Stimulated activated CD8-positive, alpha-beta memory T cell treated with anti-CD3 and anti-CD28 coated beads, Interleukin-15, amount 100 ng/mL, for 4 hours (primary cell): ENCODE data around the gene NCAPG.
"Not testable (repeated sequence)": the region's sequence is repeated elsewhere in the genome, so short reads cannot be mapped to it uniquely, and the experiment has no call there.

Source experiments
- DNase-seq, 2 donors: peaks; one replicate each; pipeline ENCODE4 v3.0.0-alpha.2; 2020; ENCODE audit warnings: low read depth in 2 of 2

Gene NCAPG

GRCh38 chr4:17788956-17789355 lies 21.8 kb upstream of the NCAPG start:
- no peak for DNase-seq

- DNase-seq = no peak
These were observed 16.0 kb upstream of the NCAPG start for GRCh38 chr4:17794730-17795129.

GRCh38 chr4:17797808-17798207 lies 13.0 kb upstream of the NCAPG start:
- DNase-seq = no peak

GRCh38 chr4:17805580-17806155 lies 5.1 kb upstream of the NCAPG start:
- no peak for DNase-seq

- DNase-seq = no peak
These were observed 3.3 kb upstream of the NCAPG start for GRCh38 chr4:17807446-17807845.

GRCh38 chr4:17809667-17810066 lies 1.1 kb upstream of the NCAPG start:
- no peak for DNase-seq

GRCh38 chr4:17811078-17811603 lies 362 bp downstream of the NCAPG start:
- no peak for DNase-seq

GRCh38 chr4:17812125-17812524 lies 1.3 kb downstream of the NCAPG start:
- DNase-seq = no peak

- DNase-seq = no peak
These were observed 2.0 kb downstream of the NCAPG start for GRCh38 chr4:17812801-17813200.

GRCh38 chr4:17814140-17814539 lies 3.4 kb downstream of the NCAPG start:
- DNase-seq = no peak

- DNase-seq = no peak
These were observed 5.4 kb downstream of the NCAPG start for GRCh38 chr4:17816142-17816541.

- DNase-seq = no peak
These were observed 6.2 kb downstream of the NCAPG start for GRCh38 chr4:17817027-17817426.

- DNase-seq = no peak
These were observed 13.3 kb downstream of the NCAPG start for GRCh38 chr4:17823871-17824669.

- DNase-seq = no peak
These were observed 35.5 kb downstream of the NCAPG start for GRCh38 chr4:17846266-17846665.

- not testable (repeated sequence) for DNase-seq
These were observed 39.5 kb downstream of the NCAPG start for GRCh38 chr4:17850295-17850694.

- no peak for DNase-seq
These were observed 41.2 kb downstream of the NCAPG start for GRCh38 chr4:17851959-17852358.

GRCh38 chr4:17854036-17854435 lies 43.3 kb downstream of the NCAPG start:
- no peak for DNase-seq

GRCh38 chr4:17859793-17860406 lies 49.1 kb downstream of the NCAPG start:
- DNase-seq = no peak

GRCh38 chr4:17861906-17862305 lies 51.1 kb downstream of the NCAPG start:
- DNase-seq = not testable (repeated sequence)

- DNase-seq = no peak
These were observed 55.1 kb downstream of the NCAPG start for GRCh38 chr4:17865866-17866363.

- no peak for DNase-seq
These were observed 56.0 kb downstream of the NCAPG start for GRCh38 chr4:17866810-17867209.

- no peak for DNase-seq
These were observed 56.5 kb downstream of the NCAPG start for GRCh38 chr4:17867276-17867675.

GRCh38 chr4:17869327-17869726 lies 58.5 kb downstream of the NCAPG start:
- DNase-seq = no peak
